Vagina (tissue), 2 donors: ENCODE measurements around the gene TMEM135. TPM values are rescaled to one million over a fixed set of nuclear protein-coding genes. Genes with fewer than 3 reads are reported as not detected.

Experiments used
- DNase-seq, 2 donors: peaks; one replicate each; pipeline ENCODE4 v3.0.0-alpha.2; 2017; ENCODE audit errors: extremely low spot score in 2 of 2
- H3K27ac ChIP-seq: fragments of 200-600 bp; sonication (generic); one replicate; pipeline ENCODE4 v1.5.1; 2019
- H3K27me3 ChIP-seq: fragments of 200-600 bp; sonication (generic); one replicate; pipeline ENCODE4 v1.5.1; 2019
- H3K36me3 ChIP-seq, 2 donors: fragments of 200-600 bp; sonication (generic); one replicate each; pipeline ENCODE4 v1.5.1; 2017 to 2019
- H3K4me1 ChIP-seq: fragments of 200-600 bp; sonication (generic); one replicate; pipeline ENCODE4 v1.5.1; 2019
- H3K4me3 ChIP-seq, 2 donors: fragments of 200-600 bp; sonication (generic); 1 replicate in 1 of 2; 2 replicates in 1 of 2; pipeline ENCODE4 v1.5.1; 2016 to 2019
- H3K9me3 ChIP-seq: fragments of 200-600 bp; sonication (generic); one replicate; pipeline ENCODE4 v1.5.1; 2019
- POLR2A ChIP-seq, 2 donors: fragments of 450-650 bp; IDR thresholded peaks; one replicate each; pipeline ENCODE4 v1.6.1; 2017; ENCODE audit warnings: antibody characterized with exemption in 2 of 2, mild to moderate bottlenecking in 2 of 2, moderate library complexity in 2 of 2
- POLR2AphosphoS5 ChIP-seq, 2 donors: sonication (generic); formaldehyde crosslinking; IDR thresholded peaks; one replicate each; pipeline ENCODE4 v1.9.0; 2017; ENCODE audit warnings: antibody characterized with exemption in 2 of 2, mild to moderate bottlenecking in 2 of 2, low read depth in 1 of 2; ENCODE audit not compliant: insufficient read depth in 1 of 2
- intact Hi-C: fragments of 100-400 bp; cut with DNase I; formaldehyde crosslinking; loops from one replicate; pipeline ENCODE4 v1.15.1; 2023
- total RNA-seq: library from RNA; depleted of rRNA; stranded (reverse); fragments of >200 nt; gene quantifications from one replicate; pipeline ENCODE4 v1.2.3, GENCODE V29; 2016
- TF ChIP-seq, protein P1 (sequence below), 3 experiments: fragments of 450-650 bp in 2 of 3; fragments of 200-600 bp in 1 of 3; sonication (generic) in 1 of 3; IDR thresholded peaks; one replicate each; pipeline ENCODE4 v1.5.1; 2017 to 2019; ENCODE audit warnings: antibody characterized with exemption in 3 of 3, mild to moderate bottlenecking in 2 of 3, moderate library complexity in 2 of 3

TMEM135 gene
- total RNA-seq, 1 donor from 2014 or later, result 17.2 TPM

DNA sequence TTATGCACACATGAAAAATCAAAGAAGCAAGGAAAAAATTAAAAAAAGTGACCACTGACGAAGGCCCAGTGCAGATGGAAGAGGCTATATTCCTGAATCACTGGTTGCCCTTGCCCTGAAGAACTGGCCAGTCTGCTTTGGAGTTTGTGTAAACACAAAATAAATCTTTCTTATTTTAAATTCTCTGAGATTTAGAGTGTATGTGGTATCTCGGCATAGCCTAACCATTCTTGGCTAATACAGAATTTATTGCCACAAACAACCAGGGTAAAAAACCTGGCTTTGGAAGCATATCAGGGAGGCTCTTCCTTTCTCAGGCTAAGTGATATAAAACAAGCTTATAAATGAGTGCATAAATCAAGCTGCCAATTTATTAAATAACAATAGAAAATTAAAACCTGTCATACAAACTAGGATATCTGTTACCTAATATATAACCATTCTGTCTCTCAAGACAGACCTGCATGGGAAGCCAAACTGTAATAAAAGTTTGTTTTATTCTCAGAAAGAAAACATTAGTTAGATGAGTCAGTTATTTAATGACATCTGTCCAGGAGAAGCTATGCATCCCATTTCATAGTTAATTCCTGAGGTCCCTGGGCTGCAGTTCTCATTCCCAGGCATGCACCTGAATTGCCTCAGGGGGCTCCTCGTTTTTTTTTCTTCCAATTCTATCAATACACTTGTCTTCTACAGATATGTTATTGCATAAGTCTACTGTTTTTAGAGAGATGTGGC is 6.1 kb upstream of the TMEM135 start:
- TF ChIP-seq, protein P1, sequence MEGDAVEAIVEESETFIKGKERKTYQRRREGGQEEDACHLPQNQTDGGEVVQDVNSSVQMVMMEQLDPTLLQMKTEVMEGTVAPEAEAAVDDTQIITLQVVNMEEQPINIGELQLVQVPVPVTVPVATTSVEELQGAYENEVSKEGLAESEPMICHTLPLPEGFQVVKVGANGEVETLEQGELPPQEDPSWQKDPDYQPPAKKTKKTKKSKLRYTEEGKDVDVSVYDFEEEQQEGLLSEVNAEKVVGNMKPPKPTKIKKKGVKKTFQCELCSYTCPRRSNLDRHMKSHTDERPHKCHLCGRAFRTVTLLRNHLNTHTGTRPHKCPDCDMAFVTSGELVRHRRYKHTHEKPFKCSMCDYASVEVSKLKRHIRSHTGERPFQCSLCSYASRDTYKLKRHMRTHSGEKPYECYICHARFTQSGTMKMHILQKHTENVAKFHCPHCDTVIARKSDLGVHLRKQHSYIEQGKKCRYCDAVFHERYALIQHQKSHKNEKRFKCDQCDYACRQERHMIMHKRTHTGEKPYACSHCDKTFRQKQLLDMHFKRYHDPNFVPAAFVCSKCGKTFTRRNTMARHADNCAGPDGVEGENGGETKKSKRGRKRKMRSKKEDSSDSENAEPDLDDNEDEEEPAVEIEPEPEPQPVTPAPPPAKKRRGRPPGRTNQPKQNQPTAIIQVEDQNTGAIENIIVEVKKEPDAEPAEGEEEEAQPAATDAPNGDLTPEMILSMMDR (IDR thresholded peaks at IDR 0.05), result no peak
- TF ChIP-seq POLR2AphosphoS5 (IDR thresholded peaks at IDR 0.05; ENCODE audit: insufficient read depth in 1 of 2, low read depth in 1 of 2), result no peak
- TF ChIP-seq POLR2A (IDR thresholded peaks at IDR 0.05), result no peak
- intact Hi-C loops, result no loop called here

DNA sequence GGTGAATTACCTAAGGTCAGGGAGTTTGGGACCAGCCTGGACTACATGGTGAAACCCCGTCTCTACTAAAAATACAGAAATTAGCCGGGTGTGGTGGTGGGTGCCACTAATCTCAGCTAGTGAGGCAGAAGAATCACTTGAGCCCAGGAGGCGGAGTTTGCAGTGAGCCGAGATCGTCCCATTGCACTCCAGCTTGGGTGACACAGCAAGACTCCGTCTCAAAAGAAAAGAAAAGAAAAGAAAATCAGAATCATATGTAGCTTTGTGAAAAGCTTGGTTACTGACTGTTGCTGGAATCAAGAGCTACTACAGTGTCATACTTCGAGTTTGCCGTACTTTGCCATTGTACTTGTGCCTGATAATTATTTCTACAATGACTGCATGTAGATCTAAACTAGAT is 4.2 kb upstream of the TMEM135 start:
- DNase-seq, result no peak
- TF ChIP-seq POLR2AphosphoS5 (IDR thresholded peaks at IDR 0.05; ENCODE audit: insufficient read depth in 1 of 2, low read depth in 1 of 2), result no peak
- TF ChIP-seq POLR2A (IDR thresholded peaks at IDR 0.05), result no peak
- TF ChIP-seq, protein P1 (IDR thresholded peaks at IDR 0.05), result no peak
- H3K9me3 ChIP-seq, result no peaks in the 10 kb centered on the region
- H3K36me3 ChIP-seq, result no peaks in the 10 kb centered on the region
- H3K27me3 ChIP-seq, result no peaks in the 10 kb centered on the region
- no peak overlapping the region for H3K27ac ChIP-seq
- intact Hi-C loops, result no loop called here
- H3K4me3 ChIP-seq, result no peak overlapping the region
- peaks cover 12% of the 10 kb centered on the region for H3K4me1 ChIP-seq

More for the DNA sequence above, 6.1 kb upstream of the TMEM135 start:
- Histone ChIP-seq H3K4me3 (no peak overlapping the region), H3K27ac (no peak overlapping the region), H3K4me1 (no peaks in the 10 kb centered on the region), H3K9me3 (no peaks in the 10 kb centered on the region), H3K36me3 (no peaks in the 10 kb centered on the region), H3K27me3 (no peaks in the 10 kb centered on the region)
- DNase-seq, result no peak

DNA sequence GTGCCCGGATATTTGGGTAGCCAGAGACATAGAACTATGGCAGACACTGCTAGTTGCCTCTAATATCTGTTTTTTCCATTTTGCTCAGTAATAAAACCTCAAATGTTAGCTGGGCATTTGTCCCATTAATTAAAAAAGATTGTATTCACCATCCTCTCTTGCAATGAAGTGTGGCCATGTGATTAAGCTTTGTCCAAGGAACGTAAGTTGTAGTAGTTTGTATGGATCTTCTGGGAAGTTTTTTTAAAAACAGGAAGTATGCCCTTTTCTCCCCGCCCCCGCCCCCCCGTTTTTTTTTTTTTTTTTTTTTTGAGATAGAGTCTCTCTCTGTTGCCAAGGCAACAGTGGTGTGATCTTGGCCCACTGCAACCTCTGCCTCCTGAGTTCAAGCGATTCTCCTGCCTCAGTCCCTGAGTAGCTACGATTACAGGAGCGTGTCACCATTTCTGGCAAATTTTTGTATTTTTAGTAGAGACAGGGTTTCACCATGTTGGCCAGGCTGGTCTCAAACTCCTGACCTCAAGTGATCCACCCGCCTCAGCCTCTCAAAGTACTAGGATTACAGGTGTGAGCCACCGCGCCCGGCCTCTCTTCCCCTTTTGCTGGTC is 1.7 kb upstream of the TMEM135 start:
- Histone ChIP-seq H3K9me3 (no peaks in the 10 kb centered on the region), H3K36me3 (no peaks in the 10 kb centered on the region), H3K27me3 (no peaks in the 10 kb centered on the region), H3K4me3 (no peak overlapping the region), H3K4me1 (peaks cover 25% of the 10 kb centered on the region), H3K27ac (no peak overlapping the region)
- no peak for TF ChIP-seq POLR2AphosphoS5 (IDR thresholded peaks at IDR 0.05; ENCODE audit: insufficient read depth in 1 of 2, low read depth in 1 of 2)
- no peak for TF ChIP-seq POLR2A (IDR thresholded peaks at IDR 0.05)
- TF ChIP-seq, protein P1 (IDR thresholded peaks at IDR 0.05), result no peak
- no peak for DNase-seq
- intact Hi-C loops, result loop anchor here (5.0 kb wide), 1 partner anchor 79 kb away; the partner anchor contains the start of gene FZD4

DNA sequence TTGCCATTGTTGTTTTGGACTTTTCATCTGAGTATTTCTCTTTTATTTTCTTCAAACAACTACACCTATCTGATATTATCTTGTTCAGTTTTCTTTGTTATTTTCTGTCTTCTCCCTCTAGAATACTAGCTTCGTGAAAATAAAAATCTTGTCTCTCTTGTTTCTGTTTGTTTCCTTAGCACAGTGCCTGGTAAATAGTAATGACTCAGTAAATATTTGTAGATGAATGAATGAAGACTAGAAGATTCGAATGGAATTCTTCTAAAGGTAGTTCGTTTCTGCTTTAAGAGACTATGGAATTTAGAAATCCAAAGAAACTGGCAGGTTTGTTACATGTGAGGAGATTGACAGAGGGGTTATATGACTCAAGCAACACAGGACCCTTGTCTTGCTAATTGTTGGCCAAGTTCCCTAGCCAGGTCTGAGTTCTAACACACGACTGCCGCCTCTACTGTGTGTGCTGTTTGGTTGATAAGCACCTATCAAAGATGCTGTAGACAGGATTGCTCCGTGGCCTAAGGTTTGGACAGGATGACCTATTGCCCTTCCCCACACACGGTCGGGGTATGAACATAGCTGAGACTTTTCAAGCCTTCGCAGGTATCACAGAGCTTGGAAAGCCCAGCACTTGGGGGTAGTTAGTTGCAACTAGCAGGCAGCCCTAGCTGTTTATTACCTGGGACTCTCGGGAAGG is 831 bp upstream of the TMEM135 start:
- no peaks in the 10 kb centered on the region for H3K9me3 ChIP-seq
- H3K27me3 ChIP-seq, result no peaks in the 10 kb centered on the region
- H3K36me3 ChIP-seq, result no peaks in the 10 kb centered on the region
- intact Hi-C loops, result loop anchor here (5.0 kb wide), 1 partner anchor 80 kb away; the partner anchor contains the start of gene FZD4
- peaks cover 25% of the 10 kb centered on the region for H3K4me1 ChIP-seq
- H3K4me3 ChIP-seq, result peak overlapping the region; percentile 72 to 75
- peak overlapping the region; percentile 77 for H3K27ac ChIP-seq
- TF ChIP-seq POLR2AphosphoS5 (IDR thresholded peaks at IDR 0.05; ENCODE audit: insufficient read depth in 1 of 2, low read depth in 1 of 2) (no peak), POLR2A (IDR thresholded peaks at IDR 0.05) (no peak)
- TF ChIP-seq, protein P1 (IDR thresholded peaks at IDR 0.05), result no peak
- no peak for DNase-seq
